H1 (cell line): ENCODE measurements around the gene SPAG16. TPM values are rescaled to one million over a fixed set of nuclear protein-coding genes. Genes with fewer than 3 reads are reported as not detected.

Experiments used
- CHD7 ChIP-seq: fragments of 300-600 bp; sonication (generic); IDR thresholded peaks from 2 replicates; pipeline ENCODE4 v1.7.1; 2012; ENCODE audit warnings: low read length, moderate library complexity, mild to moderate bottlenecking, inconsistent platforms; ENCODE audit not compliant: insufficient replicate concordance
- GABPA ChIP-seq: IDR thresholded peaks from 2 replicates; pipeline ENCODE4 v1.6.1; 2011; ENCODE audit warnings: mild to moderate bottlenecking, low read length, moderate library complexity, borderline replicate concordance; ENCODE audit not compliant: insufficient read depth
- HDAC2 ChIP-seq, 2 experiments: fragments of 300-600 bp in 1 of 2; sonication (generic) in 1 of 2; IDR thresholded peaks; 2 replicates each; pipeline ENCODE4 v1.6.1; 2011 to 2012; ENCODE audit warnings: low read depth in 2 of 2, low read length in 2 of 2, mild to moderate bottlenecking in 2 of 2, moderate library complexity in 2 of 2, borderline replicate concordance in 1 of 2, inconsistent platforms in 1 of 2
- RNF2 ChIP-seq: fragments of 200-900, 300-1000 bp; sonication (generic); IDR thresholded peaks from 2 replicates; pipeline ENCODE4 v1.7.1; 2016; ENCODE audit warnings: borderline replicate concordance, low read depth, mild to moderate bottlenecking, antibody characterized with exemption, low read length; ENCODE audit not compliant: poor library complexity, severe bottlenecking; ENCODE audit errors: missing control alignments
- SAP30 ChIP-seq: fragments of 300-600 bp; sonication (generic); IDR thresholded peaks from 2 replicates; pipeline ENCODE4 v1.7.1; 2012; ENCODE audit warnings: low read length, moderate library complexity, mild to moderate bottlenecking, inconsistent platforms; ENCODE audit not compliant: insufficient read depth, insufficient replicate concordance
- SIX5 ChIP-seq: IDR thresholded peaks from 2 replicates; pipeline ENCODE4 v1.6.1; 2011; ENCODE audit warnings: mild to moderate bottlenecking, low read depth, low read length
- TAF7 ChIP-seq: optimal IDR thresholded peaks from 2 replicates; pipeline ENCODE3; 2011; ENCODE audit warnings: low read depth, mild to moderate bottlenecking, inconsistent platforms, low read length, moderate library complexity, borderline replicate concordance
- polyA plus RNA-seq, 7 experiments: library from polyadenylated mRNA; depleted of rRNA in 3 of 7; stranded (reverse) in 5 of 7; unstranded in 2 of 7; fragments of >200 nt in 5 of 7; fragments of 200-250 nt in 2 of 7; gene quantifications; 1 replicate in 5 of 7; 2 replicates in 1 of 7; 4 replicates in 1 of 7; pipeline versions ENCODE4 v1.2.1 to v1.2.3, GENCODE V29; 2011 to 2013; ENCODE audit warnings: missing spikeins in 2 of 7, mixed read lengths in 2 of 7
- total RNA-seq: library from RNA; stranded (reverse); fragmentation: NEBNext Ultra II Directional; extraction: Animal tissue kit (Norgen Biotek cat#: 25700); gene quantifications from 2 replicates; pipeline ENCODE4 v1.2.1, GENCODE V29; 2021

The SPAG16 gene
- total and polyA plus RNA-seq, 2 of the 8 experiments (the other 6 are each of a cell fraction or from before 2014, with no cell fraction given): 6.0 to 14.9 TPM

- TF ChIP-seq CHD7: no peak
- no peak for TF ChIP-seq RNF2
- TF ChIP-seq SIX5: no peak
- no peak for TF ChIP-seq GABPA
- TF ChIP-seq HDAC2 (IDR thresholded peaks at IDR 0.05; ENCODE audit: borderline replicate concordance in 1 of 2, low read depth in 2 of 2, low read length in 2 of 2): no peak
- TF ChIP-seq TAF7: no peak
- TF ChIP-seq SAP30: no peak
Observed at GRCh38 chr2:213253162-213253561, 31.1 kb upstream of the SPAG16 start (continued).
